OCI-LY1 (cell line): Measurements from ENCODE around the gene SPOCK1.

Source experiments
- H2AFZ ChIP-seq: fragments of 200-600 bp; sonication (generic), shearing (Covaris generic); 2 replicates; pipeline ENCODE4 v1.6.0; 2014; ENCODE audit warnings: antibody characterized with exemption, mild to moderate bottlenecking, low read length
- H3F3A ChIP-seq: fragments of 200-600 bp; sonication (generic), shearing (Covaris generic); 2 replicates; pipeline ENCODE4 v1.6.0; 2014; ENCODE audit warnings: mild to moderate bottlenecking, antibody characterized with exemption, low read length, moderate library complexity; ENCODE audit not compliant: insufficient read depth
- H3K27ac ChIP-seq: fragments of 200-600 bp; sonication (generic); 2 replicates; pipeline ENCODE4 v1.5.1; 2014; ENCODE audit warnings: low read length, mixed run types, mild to moderate bottlenecking, low read depth; ENCODE audit not compliant: poor library complexity, severe bottlenecking
- H3K27me3 ChIP-seq: fragments of 200-600 bp; sonication (generic); 2 replicates; pipeline ENCODE4 v1.6.0; 2014; ENCODE audit warnings: antibody characterized with exemption, mild to moderate bottlenecking, low read length, moderate library complexity; ENCODE audit not compliant: insufficient read depth
- H3K36me3 ChIP-seq: fragments of 200-600 bp; sonication (generic); 2 replicates; pipeline ENCODE4 v1.6.1; 2014; ENCODE audit warnings: mild to moderate bottlenecking, antibody characterized with exemption, low read length, moderate library complexity, mixed read lengths; ENCODE audit not compliant: insufficient read depth
- H3K4me1 ChIP-seq: fragments of 200-600 bp; sonication (generic); 2 replicates; pipeline ENCODE4 v1.5.1; 2014; ENCODE audit warnings: mild to moderate bottlenecking, low read length, moderate library complexity; ENCODE audit not compliant: insufficient read depth, severe bottlenecking
- H3K4me2 ChIP-seq: fragments of 200-600 bp; sonication (generic), shearing (Covaris generic); 2 replicates; pipeline ENCODE4 v1.6.1; 2014; ENCODE audit warnings: low read length
- H3K4me3 ChIP-seq: fragments of 200-600 bp; sonication (generic); 2 replicates; pipeline ENCODE4 v1.5.1; 2014; ENCODE audit warnings: low read length, low read depth, mild to moderate bottlenecking, mixed read lengths; ENCODE audit not compliant: poor library complexity, severe bottlenecking
- H3K79me2 ChIP-seq: fragments of 200-600 bp; shearing (Covaris generic); 2 replicates; pipeline ENCODE4 v1.6.1; 2016; ENCODE audit warnings: mixed run types, low read length, mixed read lengths; ENCODE audit not compliant: insufficient read depth
- H3K9ac ChIP-seq: fragments of 200-600 bp; sonication (generic), shearing (Covaris generic); 2 replicates; pipeline ENCODE4 v1.6.1; 2014; ENCODE audit warnings: mild to moderate bottlenecking, low read length, mixed read lengths
- H3K9me2 ChIP-seq: fragments of 200-600 bp; sonication (generic), shearing (Covaris generic); 2 replicates; pipeline ENCODE4 v1.6.1; 2014; ENCODE audit warnings: low read depth, mild to moderate bottlenecking, low read length, mixed read lengths
- H3K9me3 ChIP-seq: fragments of 200-600 bp; shearing (Covaris generic); 2 replicates; pipeline ENCODE4 v1.6.1; 2014; ENCODE audit warnings: low read length, mixed read lengths
- H4K20me1 ChIP-seq: fragments of 200-600 bp; sonication (generic), shearing (Covaris generic); 2 replicates; pipeline ENCODE4 v1.6.0; 2016; ENCODE audit warnings: mild to moderate bottlenecking, low read length; ENCODE audit not compliant: insufficient read depth
- CTCF ChIP-seq: fragments of 200-600 bp; sonication (generic), shearing (Covaris generic); IDR thresholded peaks from 2 replicates; pipeline ENCODE4 v1.5.1; 2017; ENCODE audit warnings: mild to moderate bottlenecking, antibody characterized with exemption, low read length, moderate library complexity, mixed read lengths
- EZH2 ChIP-seq: fragments of 200-600 bp; sonication (generic), shearing (Covaris generic); IDR thresholded peaks from 2 replicates; pipeline ENCODE4 v1.8.0; 2017; ENCODE audit warnings: borderline replicate concordance, mixed run types, mild to moderate bottlenecking, antibody characterized with exemption, low read length, moderate library complexity, mixed read lengths

The SPOCK1 gene

GRCh38 chr5:137091472-137091871 is 407.7 kb downstream of the SPOCK1 start:
- Histone ChIP-seq H3K4me2 (no peak overlapping the region), H3K36me3 (no peaks in the 10 kb centered on the region), H4K20me1 (no peaks in the 10 kb centered on the region), H3K4me3 (no peak overlapping the region), H2AFZ (no peak overlapping the region), H3K9me3 (no peaks in the 10 kb centered on the region), H3K9me2 (no peaks in the 10 kb centered on the region), H3K9ac (no peak overlapping the region), H3K4me1 (peaks cover 14% of the 10 kb centered on the region), H3K79me2 (no peaks in the 10 kb centered on the region), H3K27ac (no peak overlapping the region), H3K27me3 (no peaks in the 10 kb centered on the region), H3F3A (no peaks in the 10 kb centered on the region)
- TF ChIP-seq EZH2 (no peak), CTCF (no peak)

- Histone ChIP-seq H3K4me3 (no peak overlapping the region), H3K9me3 (no peaks in the 10 kb centered on the region), H3K36me3 (no peaks in the 10 kb centered on the region), H4K20me1 (no peaks in the 10 kb centered on the region), H3K4me2 (no peak overlapping the region), H3K4me1 (peaks cover 14% of the 10 kb centered on the region), H3K9ac (no peak overlapping the region), H3K27me3 (no peaks in the 10 kb centered on the region), H2AFZ (no peak overlapping the region), H3K27ac (no peak overlapping the region), H3F3A (no peaks in the 10 kb centered on the region), H3K79me2 (no peaks in the 10 kb centered on the region), H3K9me2 (no peaks in the 10 kb centered on the region)
- TF ChIP-seq EZH2 (no peak), CTCF (no peak)
These were observed 408.4 kb downstream of the SPOCK1 start for GRCh38 chr5:137090721-137091120.

- no peaks in the 10 kb centered on the region for H3K9me2 ChIP-seq
- no peaks in the 10 kb centered on the region for H3K36me3 ChIP-seq
- H3K27ac ChIP-seq = no peak overlapping the region
- H3F3A ChIP-seq = no peaks in the 10 kb centered on the region
- H4K20me1 ChIP-seq = no peaks in the 10 kb centered on the region
- H3K27me3 ChIP-seq = no peaks in the 10 kb centered on the region
- TF ChIP-seq CTCF = no peak
- TF ChIP-seq EZH2 = no peak
- no peak overlapping the region for H3K4me3 ChIP-seq
- no peaks in the 10 kb centered on the region for H3K9me3 ChIP-seq
- H3K9ac ChIP-seq = no peak overlapping the region
- no peak overlapping the region for H2AFZ ChIP-seq
- H3K79me2 ChIP-seq = no peaks in the 10 kb centered on the region
- H3K4me1 ChIP-seq = peaks cover 14% of the 10 kb centered on the region
- H3K4me2 ChIP-seq = no peak overlapping the region
These were observed 409.0 kb downstream of the SPOCK1 start for GRCh38 chr5:137090151-137090550.
